Lung (tissue), 12 donors: ENCODE measurements around the gene STAG1. TPM values are rescaled to one million over a fixed set of nuclear protein-coding genes. Genes with fewer than 3 reads are reported as not detected.
"Not testable (repeated sequence)": the region's sequence is repeated elsewhere in the genome, so short reads cannot be mapped to it uniquely, and the experiment has no call there.

Experiments used
- ATAC-seq: fragments of 200-7000 bp; cut with Tn5 transposase; one replicate; pipeline ENCODE4 v1.9.1; 2020; ENCODE audit warnings: moderate number of reproducible peaks; ENCODE audit not compliant: insufficient read depth, low FRiP score
- DNase-seq, 3 donors: peaks; one replicate each; pipeline ENCODE4 v3.0.0-alpha.2; 2013 to 2017
- H3K27ac ChIP-seq, 2 donors: one replicate each; pipeline ENCODE4 v1.5.1; 2013; ENCODE audit warnings: mild to moderate bottlenecking in 2 of 2, moderate library complexity in 2 of 2, control low read depth in 1 of 2, inconsistent platforms in 1 of 2, low read depth in 1 of 2, low read length in 1 of 2
- H3K27me3 ChIP-seq, 3 donors: one replicate each; pipeline ENCODE4 v1.5.1; 2013; ENCODE audit warnings: low read length in 2 of 3; ENCODE audit not compliant: control insufficient read depth in 3 of 3, insufficient read depth in 3 of 3
- H3K36me3 ChIP-seq, 4 donors: one replicate each; pipeline ENCODE4 v1.5.1; 2013; ENCODE audit warnings: low read length in 4 of 4, mild to moderate bottlenecking in 1 of 4, moderate library complexity in 1 of 4; ENCODE audit not compliant: control insufficient read depth in 4 of 4, insufficient read depth in 4 of 4
- H3K4me1 ChIP-seq, 5 donors: one replicate each; pipeline ENCODE4 v1.5.1; 2013; ENCODE audit warnings: low read length in 5 of 5, mild to moderate bottlenecking in 2 of 5, moderate library complexity in 1 of 5; ENCODE audit not compliant: control insufficient read depth in 5 of 5, insufficient read depth in 5 of 5
- H3K4me3 ChIP-seq: one replicate; pipeline ENCODE4 v1.5.1; 2013; ENCODE audit warnings: mild to moderate bottlenecking, control low read depth, moderate library complexity
- H3K9ac ChIP-seq, 2 donors: one replicate each; pipeline ENCODE4 v1.5.1; 2013; ENCODE audit warnings: low read length in 2 of 2, control low read depth in 1 of 2; ENCODE audit not compliant: insufficient read depth in 1 of 2
- H3K9me3 ChIP-seq, 4 donors: one replicate each; pipeline ENCODE4 v1.5.1; 2013; ENCODE audit warnings: low read length in 3 of 4, mild to moderate bottlenecking in 1 of 4, moderate library complexity in 1 of 4; ENCODE audit not compliant: control insufficient read depth in 4 of 4, insufficient read depth in 3 of 4
- CTCF ChIP-seq: IDR thresholded peaks from 2 replicates; pipeline ENCODE4 v1.5.1; 2012; ENCODE audit warnings: mild to moderate bottlenecking; ENCODE audit errors: control extremely low read depth, extremely low read depth
- WGBS, 2 donors: extraction: QIAGEN DNeasy Blood & Tissue Kit; methylation state at CpG; one replicate each; pipeline ENCODE4 v1.1.7; 2013; 5-methylcytosine and 5-hydroxymethylcytosine counted together
- polyA plus RNA-seq, 2 donors: library from polyadenylated mRNA; stranded (reverse); fragments of 200-250 nt; gene quantifications; one replicate each; pipeline ENCODE4 v1.2.1, GENCODE V29; 2013
- total RNA-seq, 2 donors: library from RNA; depleted of rRNA in 1 of 2; stranded (reverse); fragments of >200 nt in 1 of 2; gene quantifications; one replicate each; pipeline ENCODE4 v1.2.1, GENCODE V29; 2014 to 2021
- donor health status: control.
- donor health status: control.
- donor health status: Bipolar disorder and iron deficiency.
- donor health status: healthy.
- donor health status: DM: yes; HTN: yes; CAD: no.

STAG1 gene
- total and polyA plus RNA-seq, 4 donors = 8.1 to 90.0 (median 20.5) TPM

DNA sequence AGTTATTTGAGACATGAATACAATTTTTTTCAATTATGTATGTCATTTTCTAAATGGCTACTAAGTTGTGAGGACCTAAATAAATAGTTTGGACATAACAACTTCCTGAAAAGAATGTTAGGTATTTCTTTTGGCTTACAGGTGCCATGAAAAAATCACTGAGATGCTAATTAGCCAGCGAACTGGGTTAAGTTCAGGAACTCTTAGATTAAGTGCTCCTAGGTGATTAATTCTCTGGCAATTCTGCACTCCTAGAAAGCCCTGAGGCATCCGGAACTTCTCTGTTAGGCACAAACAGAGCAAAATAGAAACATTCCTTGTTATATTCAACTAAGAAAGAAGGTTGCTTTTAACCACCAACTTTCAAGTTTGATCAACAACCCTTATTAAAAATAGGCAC lies 192.3 kb downstream of the STAG1 start:
- no peak for TF ChIP-seq CTCF
- H3K4me3 ChIP-seq = no peak overlapping the region
- no peaks in the 10 kb centered on the region for H3K9me3 ChIP-seq
- H3K27me3 ChIP-seq = no peaks in the 10 kb centered on the region
- no peak overlapping the region for H3K27ac ChIP-seq
- peaks cover 0 to 6% (median 0%) of the 10 kb centered on the region in 5 donors for H3K4me1 ChIP-seq
- DNase-seq (no peak), ATAC-seq (no peak)
- no peaks in the 10 kb centered on the region for H3K36me3 ChIP-seq
- 73 to 89% methylated on average over 2 of the region's 2 CpGs for WGBS, 2 donors
- no peak overlapping the region for H3K9ac ChIP-seq

- not testable (repeated sequence) for H3K36me3 ChIP-seq, H3K27me3 ChIP-seq, H3K9me3 ChIP-seq, H3K4me1 ChIP-seq, DNase-seq, H3K4me3 ChIP-seq, H3K9ac ChIP-seq, H3K27ac ChIP-seq, ATAC-seq
- 42 to 61% methylated on average over 1 of the region's 1 CpG for WGBS, 2 donors
Measured at GRCh38 chr3:136549461-136549860, 202.7 kb downstream of the STAG1 start.

- no peak overlapping the region for H3K9ac ChIP-seq
- DNase-seq = peak in 1 of 3 donors; percentile 4
- H3K27ac ChIP-seq = no peak overlapping the region
- no peaks in the 10 kb centered on the region for H3K9me3 ChIP-seq
- H3K36me3 ChIP-seq = peaks cover 0 to 3% (median 0%) of the 10 kb centered on the region in 4 donors
- H3K4me1 ChIP-seq = peaks cover 0 to 7% (median 0%) of the 10 kb centered on the region in 5 donors
- no peak for TF ChIP-seq CTCF
- no peaks in the 10 kb centered on the region for H3K27me3 ChIP-seq
- no peak overlapping the region for H3K4me3 ChIP-seq
- ATAC-seq = no peak
Measured at GRCh38 chr3:136547293-136547692, 204.9 kb downstream of the STAG1 start.

DNA sequence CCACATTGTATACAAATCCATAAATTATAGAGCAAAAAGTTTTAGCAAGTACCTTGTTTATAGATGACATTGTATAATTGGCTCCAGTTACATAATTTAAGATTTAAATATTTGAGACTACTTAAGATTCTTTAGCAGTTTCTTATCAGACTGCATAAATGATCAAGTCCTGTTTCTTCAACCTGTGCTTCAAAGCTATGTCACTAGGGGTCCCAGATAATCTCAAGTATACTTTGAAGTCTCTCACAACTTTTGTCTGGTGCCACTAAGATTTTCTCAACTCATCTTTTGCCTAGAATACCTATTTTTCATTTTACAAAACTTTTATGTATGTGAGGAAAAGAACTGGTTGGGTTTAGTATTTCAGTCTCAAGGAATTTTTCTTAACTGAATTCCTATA lies 205.5 kb downstream of the STAG1 start:
- no peak for ATAC-seq
- H3K27ac ChIP-seq = no peak overlapping the region
- H3K4me3 ChIP-seq = no peak overlapping the region
- no peak overlapping the region for H3K9ac ChIP-seq
- H3K9me3 ChIP-seq = no peaks in the 10 kb centered on the region
- H3K27me3 ChIP-seq = no peaks in the 10 kb centered on the region
- peaks cover 0 to 3% (median 0%) of the 10 kb centered on the region in 4 donors for H3K36me3 ChIP-seq
- peaks cover 0 to 7% (median 0%) of the 10 kb centered on the region in 5 donors for H3K4me1 ChIP-seq
- no peak for TF ChIP-seq CTCF
- DNase-seq = peak in 2 of 3 donors; percentile 4 to 10
